ENCODE data around the gene FUT9.

GRCh38 chr6:95978230-95978629, 37.5 kb upstream of the FUT9 start:
- TF ChIP-seq CREB1 (CRISPR knock-in tag; IDR thresholded peaks at IDR 0.05; ENCODE audit: low read depth) (no peak), POLR2AphosphoS5 (IDR thresholded peaks at IDR 0.05; ENCODE audit: low read depth) (no peak)
- TF ChIP-seq, protein P1, sequence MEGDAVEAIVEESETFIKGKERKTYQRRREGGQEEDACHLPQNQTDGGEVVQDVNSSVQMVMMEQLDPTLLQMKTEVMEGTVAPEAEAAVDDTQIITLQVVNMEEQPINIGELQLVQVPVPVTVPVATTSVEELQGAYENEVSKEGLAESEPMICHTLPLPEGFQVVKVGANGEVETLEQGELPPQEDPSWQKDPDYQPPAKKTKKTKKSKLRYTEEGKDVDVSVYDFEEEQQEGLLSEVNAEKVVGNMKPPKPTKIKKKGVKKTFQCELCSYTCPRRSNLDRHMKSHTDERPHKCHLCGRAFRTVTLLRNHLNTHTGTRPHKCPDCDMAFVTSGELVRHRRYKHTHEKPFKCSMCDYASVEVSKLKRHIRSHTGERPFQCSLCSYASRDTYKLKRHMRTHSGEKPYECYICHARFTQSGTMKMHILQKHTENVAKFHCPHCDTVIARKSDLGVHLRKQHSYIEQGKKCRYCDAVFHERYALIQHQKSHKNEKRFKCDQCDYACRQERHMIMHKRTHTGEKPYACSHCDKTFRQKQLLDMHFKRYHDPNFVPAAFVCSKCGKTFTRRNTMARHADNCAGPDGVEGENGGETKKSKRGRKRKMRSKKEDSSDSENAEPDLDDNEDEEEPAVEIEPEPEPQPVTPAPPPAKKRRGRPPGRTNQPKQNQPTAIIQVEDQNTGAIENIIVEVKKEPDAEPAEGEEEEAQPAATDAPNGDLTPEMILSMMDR (conservative IDR thresholded peaks at IDR 0.05; ENCODE audit: low read depth in 2 of 2), result no peak

Data from GM23338 (cell line).